ENCODE results near the gene FAM83C. TPM values are rescaled to one million over a fixed set of nuclear protein-coding genes. Genes with fewer than 3 reads are reported as not detected.

Gene FAM83C
- total and polyA plus RNA-seq, 2 donors (not counting 1 experiment from before 2014, with no cell fraction given) = 0.02 TPM; not detected in 1

DNA sequence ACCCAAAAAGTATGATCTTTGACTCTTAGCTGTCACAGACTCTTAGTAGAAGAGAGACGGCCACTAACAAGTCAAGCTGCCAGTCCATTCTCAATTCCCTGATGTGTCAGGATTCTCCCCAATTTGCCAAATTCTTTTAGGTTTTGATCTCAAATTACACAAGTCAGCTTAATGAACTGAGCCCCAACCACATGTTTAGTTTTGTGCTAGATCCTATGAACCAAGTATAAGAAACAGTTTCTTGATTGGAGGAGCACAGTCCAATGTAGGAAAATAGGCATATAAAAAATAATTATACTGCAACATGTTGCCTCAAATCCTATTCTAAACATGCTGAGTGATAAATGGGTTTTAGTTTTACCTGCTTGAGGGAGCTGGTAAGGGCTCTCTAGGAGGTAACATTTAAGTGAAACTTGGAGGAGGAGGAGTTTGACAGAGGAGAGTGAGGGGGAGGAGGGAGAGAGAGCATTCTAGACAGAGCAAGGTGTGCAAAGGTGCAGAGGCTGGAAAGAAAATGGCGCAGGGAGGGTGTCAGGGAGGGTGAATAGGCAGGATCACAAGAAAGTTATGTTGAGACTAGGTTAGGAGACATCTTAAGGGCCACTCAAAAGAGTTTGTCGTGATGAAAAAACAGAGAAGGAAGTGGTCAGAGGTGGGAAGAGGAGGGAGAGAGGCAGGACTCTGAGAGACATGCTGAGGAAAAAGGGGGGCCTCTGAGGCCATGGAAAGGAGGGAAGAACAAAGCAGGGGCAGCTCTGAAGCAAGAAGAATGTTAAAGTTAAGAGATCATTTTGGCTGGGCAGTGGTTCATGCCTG is 22.8 kb upstream of the FAM83C start:
- H2AFZ ChIP-seq (ENCODE audit: low read length) = no peak overlapping the region
- H4K20me1 ChIP-seq (ENCODE audit: control insufficient read depth, extremely low read depth, insufficient read depth, low read length) = no peaks in the 10 kb centered on the region
- H3K36me3 ChIP-seq (ENCODE audit: control insufficient read depth, insufficient read depth, low read length) = no peaks in the 10 kb centered on the region
- peaks cover 50% of the 10 kb centered on the region for H3K4me1 ChIP-seq (ENCODE audit: control insufficient read depth, extremely low read depth, insufficient read depth, low read length)
- no peaks in the 10 kb centered on the region for H3K9me3 ChIP-seq (ENCODE audit: control insufficient read depth, insufficient read depth, low read depth, low read length)
- no peak overlapping the region for H3K4me3 ChIP-seq (replicated peaks in 1 of 4; ENCODE audit: control extremely low read depth in 1 of 4, insufficient read depth in 1 of 4, low read depth in 3 of 4, low read length in 4 of 4)
- peak overlapping the region; percentile 31 for H3K27ac ChIP-seq (ENCODE audit: insufficient read depth, low read length)
- no peaks in the 10 kb centered on the region for H3K27me3 ChIP-seq (ENCODE audit: control insufficient read depth, insufficient read depth, low read length)
- peak in 1 of 2 donors; percentile 66 for DNase-seq (ENCODE audit: low read depth in 2 of 2)
- H3K79me2 ChIP-seq (ENCODE audit: control insufficient read depth, insufficient read depth, low read length) = no peaks in the 10 kb centered on the region
- no peak overlapping the region for H3K4me2 ChIP-seq (ENCODE audit: extremely low read depth, insufficient read depth, low read length)
- no peak for TF ChIP-seq EZH2 (IDR thresholded peaks at IDR 0.05; ENCODE audit: low read length, missing control alignments)
- TF ChIP-seq, protein P1, sequence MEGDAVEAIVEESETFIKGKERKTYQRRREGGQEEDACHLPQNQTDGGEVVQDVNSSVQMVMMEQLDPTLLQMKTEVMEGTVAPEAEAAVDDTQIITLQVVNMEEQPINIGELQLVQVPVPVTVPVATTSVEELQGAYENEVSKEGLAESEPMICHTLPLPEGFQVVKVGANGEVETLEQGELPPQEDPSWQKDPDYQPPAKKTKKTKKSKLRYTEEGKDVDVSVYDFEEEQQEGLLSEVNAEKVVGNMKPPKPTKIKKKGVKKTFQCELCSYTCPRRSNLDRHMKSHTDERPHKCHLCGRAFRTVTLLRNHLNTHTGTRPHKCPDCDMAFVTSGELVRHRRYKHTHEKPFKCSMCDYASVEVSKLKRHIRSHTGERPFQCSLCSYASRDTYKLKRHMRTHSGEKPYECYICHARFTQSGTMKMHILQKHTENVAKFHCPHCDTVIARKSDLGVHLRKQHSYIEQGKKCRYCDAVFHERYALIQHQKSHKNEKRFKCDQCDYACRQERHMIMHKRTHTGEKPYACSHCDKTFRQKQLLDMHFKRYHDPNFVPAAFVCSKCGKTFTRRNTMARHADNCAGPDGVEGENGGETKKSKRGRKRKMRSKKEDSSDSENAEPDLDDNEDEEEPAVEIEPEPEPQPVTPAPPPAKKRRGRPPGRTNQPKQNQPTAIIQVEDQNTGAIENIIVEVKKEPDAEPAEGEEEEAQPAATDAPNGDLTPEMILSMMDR (conservative IDR thresholded peaks at IDR 0.05 in 1 of 2, IDR thresholded peaks at IDR 0.05 in 1 of 2; ENCODE audit: low read depth in 1 of 2, low read length in 2 of 2) = no peak
- no peak overlapping the region for H3K9ac ChIP-seq (ENCODE audit: insufficient read depth, low read length)

- peaks cover 51% of the 10 kb centered on the region for H3K4me1 ChIP-seq (ENCODE audit: control insufficient read depth, extremely low read depth, insufficient read depth, low read length)
- no peak overlapping the region for H2AFZ ChIP-seq (ENCODE audit: low read length)
- no peaks in the 10 kb centered on the region for H3K79me2 ChIP-seq (ENCODE audit: control insufficient read depth, insufficient read depth, low read length)
- no peaks in the 10 kb centered on the region for H4K20me1 ChIP-seq (ENCODE audit: control insufficient read depth, extremely low read depth, insufficient read depth, low read length)
- TF ChIP-seq EZH2 (IDR thresholded peaks at IDR 0.05; ENCODE audit: low read length, missing control alignments) = no peak
- TF ChIP-seq, protein P1 (conservative IDR thresholded peaks at IDR 0.05 in 1 of 2, IDR thresholded peaks at IDR 0.05 in 1 of 2; ENCODE audit: low read depth in 1 of 2, low read length in 2 of 2) = no peak
- peak overlapping the region; percentile 68 for H3K27ac ChIP-seq (ENCODE audit: insufficient read depth, low read length)
- DNase-seq (ENCODE audit: low read depth in 2 of 2) = peak; percentile 90 to 96
- peak overlapping the region; percentile 1 for H3K4me2 ChIP-seq (ENCODE audit: extremely low read depth, insufficient read depth, low read length)
- no peak overlapping the region for H3K9ac ChIP-seq (ENCODE audit: insufficient read depth, low read length)
- H3K4me3 ChIP-seq (replicated peaks in 1 of 4; ENCODE audit: control extremely low read depth in 1 of 4, insufficient read depth in 1 of 4, low read depth in 3 of 4, low read length in 4 of 4) = no peak overlapping the region
- no peaks in the 10 kb centered on the region for H3K9me3 ChIP-seq (ENCODE audit: control insufficient read depth, insufficient read depth, low read depth, low read length)
- no peaks in the 10 kb centered on the region for H3K36me3 ChIP-seq (ENCODE audit: control insufficient read depth, insufficient read depth, low read length)
- H3K27me3 ChIP-seq (ENCODE audit: control insufficient read depth, insufficient read depth, low read length) = no peaks in the 10 kb centered on the region
Observed at GRCh38 chr20:35312318-35312717, 20.1 kb upstream of the FAM83C start.

DNA sequence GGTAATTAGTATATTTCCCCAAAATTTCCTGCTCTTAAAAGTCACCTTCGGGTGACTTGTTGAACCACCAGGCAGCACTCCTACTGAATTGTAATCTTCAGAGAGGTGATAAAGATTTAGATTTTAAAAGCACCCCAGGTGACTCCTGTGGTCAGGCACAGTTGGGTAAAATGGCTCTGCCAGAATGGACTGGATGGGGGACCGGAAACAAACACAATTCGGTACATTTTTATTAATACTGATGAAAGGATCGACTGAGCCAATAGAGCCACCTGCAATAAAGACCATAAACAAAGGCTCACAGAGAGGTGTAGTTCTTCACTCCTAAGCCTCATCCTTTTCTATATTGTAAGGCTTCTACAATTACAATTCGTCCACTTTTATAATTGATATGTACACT is 19.6 kb upstream of the FAM83C start:
- Histone ChIP-seq H3K27me3 (ENCODE audit: control insufficient read depth, insufficient read depth, low read length) (no peaks in the 10 kb centered on the region), H3K36me3 (ENCODE audit: control insufficient read depth, insufficient read depth, low read length) (no peaks in the 10 kb centered on the region), H3K4me1 (ENCODE audit: control insufficient read depth, extremely low read depth, insufficient read depth, low read length) (peaks cover 54% of the 10 kb centered on the region), H3K9ac (ENCODE audit: insufficient read depth, low read length) (no peak overlapping the region), H3K4me3 (replicated peaks in 1 of 4; ENCODE audit: control extremely low read depth in 1 of 4, insufficient read depth in 1 of 4, low read depth in 3 of 4, low read length in 4 of 4) (no peak overlapping the region), H2AFZ (ENCODE audit: low read length) (no peak overlapping the region), H4K20me1 (ENCODE audit: control insufficient read depth, extremely low read depth, insufficient read depth, low read length) (no peaks in the 10 kb centered on the region), H3K9me3 (ENCODE audit: control insufficient read depth, insufficient read depth, low read depth, low read length) (no peaks in the 10 kb centered on the region), H3K4me2 (ENCODE audit: extremely low read depth, insufficient read depth, low read length) (no peak overlapping the region), H3K79me2 (ENCODE audit: control insufficient read depth, insufficient read depth, low read length) (no peaks in the 10 kb centered on the region), H3K27ac (ENCODE audit: insufficient read depth, low read length) (peak overlapping the region; percentile 41)
- TF ChIP-seq, protein P1 (conservative IDR thresholded peaks at IDR 0.05 in 1 of 2, IDR thresholded peaks at IDR 0.05 in 1 of 2; ENCODE audit: low read depth in 1 of 2, low read length in 2 of 2) = no peak
- no peak for TF ChIP-seq EZH2 (IDR thresholded peaks at IDR 0.05; ENCODE audit: low read length, missing control alignments)
- DNase-seq (ENCODE audit: low read depth in 2 of 2) = no peak

All from fibroblast of lung (primary cell).